CD4-positive, alpha-beta T cell (primary cell): Measurements from ENCODE around the gene TMEM8B. TPM values are rescaled to one million over a fixed set of nuclear protein-coding genes. Genes with fewer than 3 reads are reported as not detected.

ENCODE experiments used
- ATAC-seq: fragments of 200-7000 bp; cut with Tn5 transposase; one replicate; pipeline ENCODE4 v1.10.0; 2022; ENCODE audit warnings: mild to moderate bottlenecking; ENCODE audit not compliant: poor library complexity
- CTCF ChIA-PET: fragments of 350-600 bp; sonication (Branson Sonifier 250); formaldehyde crosslinking; loops from one replicate; lab custom pipeline; 2021; ENCODE audit warnings: antibody characterized with exemption, inconsistent platforms; lab: Charles Lee
- POLR2A ChIA-PET: fragments of 350-600 bp; sonication (Branson Sonifier 250); formaldehyde crosslinking; loops from one replicate; lab custom pipeline; 2021; ENCODE audit warnings: antibody characterized with exemption, inconsistent platforms; lab: Charles Lee
- DNase-seq, 14 experiments: peaks; one replicate each; pipeline ENCODE4 v3.0.0-alpha.2; 2013 to 2020; ENCODE audit warnings: mixed read lengths in 2 of 14
- H3K27ac ChIP-seq, 2 donors: one replicate each; pipeline versions ENCODE4 v1.5.1 to v1.7.0; 2013; ENCODE audit warnings: low read length in 2 of 2, low read depth in 1 of 2, mild to moderate bottlenecking in 1 of 2
- H3K27me3 ChIP-seq, 2 experiments: 1 replicate in 1 of 2; 2 replicates in 1 of 2; pipeline versions ENCODE4 v1.6.1 to v1.7.0; 2013; ENCODE audit warnings: low read length in 2 of 2, control low read depth in 1 of 2, mild to moderate bottlenecking in 1 of 2, moderate library complexity in 1 of 2; ENCODE audit not compliant: insufficient read depth in 2 of 2, control insufficient read depth in 1 of 2
- H3K36me3 ChIP-seq: one replicate; pipeline ENCODE4 v1.6.1; 2013; ENCODE audit warnings: low read length, control low read depth; ENCODE audit not compliant: insufficient read depth
- H3K4me1 ChIP-seq: one replicate; pipeline ENCODE4 v1.6.1; 2013; ENCODE audit warnings: low read length, control low read depth; ENCODE audit not compliant: insufficient read depth
- H3K4me3 ChIP-seq: one replicate; pipeline ENCODE4 v1.5.1; 2013; ENCODE audit warnings: mild to moderate bottlenecking, low read length, moderate library complexity
- H3K9me3 ChIP-seq, 2 experiments: 1 replicate in 1 of 2; 2 replicates in 1 of 2; pipeline versions ENCODE4 v1.6.1 to v1.7.0; 2013; ENCODE audit warnings: low read length in 2 of 2, mild to moderate bottlenecking in 2 of 2, control low read depth in 1 of 2, moderate library complexity in 1 of 2; ENCODE audit not compliant: control insufficient read depth in 1 of 2, insufficient read depth in 1 of 2
- H3K27ac Mint-ChIP-seq: one replicate; pipeline ENCODE4 v1.8.0; 2020; ENCODE audit warnings: mixed read lengths
- H3K27me3 Mint-ChIP-seq: one replicate; pipeline ENCODE4 v1.8.0; 2021; ENCODE audit warnings: mixed read lengths
- H3K36me3 Mint-ChIP-seq: one replicate; pipeline ENCODE4 v1.8.0; 2021; ENCODE audit warnings: low read depth, mixed read lengths
- H3K4me1 Mint-ChIP-seq: one replicate; pipeline ENCODE4 v1.8.0; 2021; ENCODE audit warnings: low read depth, mixed read lengths
- H3K4me3 Mint-ChIP-seq: one replicate; pipeline ENCODE4 v1.8.0; 2020; ENCODE audit warnings: mild to moderate bottlenecking, mixed read lengths
- H3K9me3 Mint-ChIP-seq: one replicate; pipeline ENCODE4 v1.8.0; 2020; ENCODE audit warnings: mixed read lengths
- CTCF ChIP-seq: fragments of 200-600 bp; IDR thresholded peaks from one replicate; pipeline ENCODE4 v1.8.0; 2022; ENCODE audit warnings: antibody characterized with exemption, mild to moderate bottlenecking
- intact Hi-C, 2 experiments: fragments of 100-400 bp; cut with DNase I in 1 of 2; cut with micrococcal nuclease in 1 of 2; formaldehyde crosslinking; loops; one replicate each; pipeline versions ENCODE4 v1.15.1 to v1.9.0; 2023 to 2025; cut with DNase I, micrococcal nuclease
- polyA plus RNA-seq, 2 donors: library from polyadenylated mRNA; unstranded; fragments of 120-200 nt; gene quantifications; one replicate each; pipeline ENCODE4 v1.2.1, GENCODE V29; 2013
- total RNA-seq, 174 experiments: library from RNA in 2 of 174; stranded (reverse) in 2 of 174; gene quantifications; one replicate each; pipeline ENCODE4 v1.2.3 and lab custom pipeline; 2021 to 2026

TMEM8B gene
- total RNA-seq (1 to 10 TPM; 8.9 to 9.6 TPM), total RNA-seq (lab: John Stamatoyannopoulos, UW) (0.85 to 22.0 (median 5.7) reads per million in 172 experiments)
- 4.4 TPM for polyA plus RNA-seq (2013, experiment 1 of 2)
- polyA plus RNA-seq (2013, experiment 2 of 2): 7.0 TPM

DNA sequence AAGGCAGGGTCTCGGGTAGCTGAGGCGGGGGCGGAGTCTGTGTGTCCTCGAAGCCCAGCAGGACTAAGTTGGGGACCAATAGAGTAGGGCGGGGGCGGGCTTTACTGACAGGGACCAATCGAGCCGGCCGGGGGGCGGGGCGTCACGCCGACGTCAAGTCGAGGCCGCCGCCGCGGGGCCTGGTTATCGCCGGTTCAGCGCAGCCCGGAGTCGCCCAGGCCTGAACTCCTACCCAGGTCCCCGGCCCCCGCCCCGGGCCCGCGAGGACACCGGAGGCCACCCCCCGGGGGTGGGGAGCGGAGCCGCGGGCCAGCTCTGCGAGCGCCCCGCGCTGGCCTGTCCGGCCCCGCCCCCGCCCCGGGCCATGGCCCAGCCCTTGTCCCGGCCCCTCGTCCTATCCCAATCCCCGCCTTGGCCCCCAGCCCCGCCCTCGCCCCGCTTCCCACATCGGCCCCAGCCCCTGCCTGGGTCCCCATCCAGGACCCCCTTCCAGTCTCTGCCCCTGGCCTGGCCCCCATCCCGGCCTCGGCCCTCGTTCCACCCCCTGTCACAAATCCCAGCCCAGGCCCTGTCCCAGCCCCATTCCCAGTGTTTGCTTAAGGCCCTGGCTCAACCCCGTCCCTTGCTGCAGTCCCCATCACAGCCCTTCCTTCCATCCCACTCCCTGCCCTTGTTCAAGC lies at the start of gene TMEM8B:
Gene TMEM8B (plus strand): TSS at position 145 of the 680 bp plus-strand sequence. CDS start 220 bp downstream, at position 365.
- POLR2A ChIA-PET: interaction anchor here (1.0 to 1.8 kb wide), 4 partner anchors 10 to 18 kb away, joined by 3 to 14 read pairs (median 6); partner anchors contain the start of genes HINT2 and SPAG8
- Histone ChIP-seq H3K9me3 (no peaks in the 10 kb centered on the region), H3K4me3 (peak within 1 kb of the TSS; percentile 92), H3K27ac (peak within 1 kb of the TSS; percentile 44 to 47), H3K4me1 (peaks cover 35% of the 10 kb centered on the region), H3K36me3 (no peaks in the 10 kb centered on the region), H3K27me3 (no peaks in the 10 kb centered on the region)
- Mint-ChIP-seq H3K27me3 (no peaks in the 10 kb centered on the region), H3K4me1 (peaks cover 40% of the 10 kb centered on the region), H3K9me3 (no peaks in the 10 kb centered on the region), H3K4me3 (peak within 1 kb of the TSS; percentile 97), H3K36me3 (no peaks in the 10 kb centered on the region), H3K27ac (peak within 1 kb of the TSS; percentile 83)
- peak; percentile 94 for ATAC-seq
- peak; percentile 89 to 98 (median 94) for DNase-seq
- intact Hi-C loops: loop anchor here (1.0 to 5.0 kb wide), 6 partner anchors 14 to 222 kb away; partner anchors contain the start of genes CCDC107 (in 1 of the 2), HINT2 (in 1 of the 2), RMRP (in 1 of the 2) and SPAG8 (in 1 of the 2)
- CTCF ChIA-PET: interaction anchor here (1.0 to 1.8 kb wide), 3 partner anchors 39 to 182 kb away, joined by 3 to 7 read pairs (median 5); no protein-coding TSS in a partner anchor
- TF ChIP-seq CTCF: no peak

DNA sequence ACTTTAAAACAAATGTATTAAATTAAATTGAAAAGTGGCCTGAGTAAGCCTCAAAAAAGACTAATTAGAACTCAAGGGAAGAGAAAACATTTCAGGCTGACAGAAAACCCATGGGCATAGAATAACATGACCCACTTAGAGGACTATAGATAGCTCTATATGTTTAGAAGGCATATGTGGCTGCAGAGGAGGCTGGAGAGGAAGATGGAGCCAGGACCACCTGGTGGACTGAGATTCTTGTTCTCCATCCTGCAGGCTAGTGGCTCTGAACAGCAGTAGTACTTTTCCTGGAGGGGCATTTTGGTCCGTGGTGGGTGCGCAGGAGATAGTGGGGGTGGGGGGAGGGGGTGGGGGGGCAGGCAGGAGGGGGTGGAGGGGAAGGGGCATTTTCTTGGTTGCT lies 48.0 kb upstream of the TMEM8B start:
- Histone ChIP-seq H3K27ac (no peak overlapping the region), H3K27me3 (no peaks in the 10 kb centered on the region), H3K4me1 (no peaks in the 10 kb centered on the region), H3K36me3 (peaks cover 11% of the 10 kb centered on the region), H3K9me3 (no peaks in the 10 kb centered on the region), H3K4me3 (no peak overlapping the region)
- no peak for ATAC-seq
- ChIA-PET POLR2A (no interaction called here), CTCF (interaction anchor here (0.7 kb wide), 1 partner anchor 84 kb away, joined by 4 read pairs; no protein-coding TSS in a partner anchor)
- Mint-ChIP-seq H3K27me3 (no peaks in the 10 kb centered on the region), H3K27ac (no peak overlapping the region), H3K36me3 (peaks cover 36% of the 10 kb centered on the region), H3K9me3 (no peaks in the 10 kb centered on the region), H3K4me3 (no peak overlapping the region), H3K4me1 (no peaks in the 10 kb centered on the region)
- TF ChIP-seq CTCF: no peak
- intact Hi-C loops: no loop called here
- no peak for DNase-seq

DNA sequence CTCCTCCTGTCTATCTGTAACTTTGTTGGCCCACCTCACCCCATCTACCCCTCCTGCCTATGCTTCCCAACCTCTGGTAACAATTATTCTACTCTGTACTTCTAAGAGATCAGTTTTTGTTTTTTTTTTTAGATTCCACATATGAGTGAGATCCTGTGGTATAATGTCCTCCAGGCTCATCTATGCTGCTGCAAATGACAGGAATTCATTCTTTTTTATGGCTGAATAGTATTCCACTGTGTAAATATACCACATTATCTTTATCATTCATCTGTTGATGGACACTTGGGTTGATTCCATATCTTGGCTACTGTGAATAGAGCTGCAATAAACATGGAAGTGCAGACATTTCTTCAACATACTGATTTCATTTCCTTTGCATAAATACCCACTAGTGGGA lies 45.6 kb upstream of the TMEM8B start:
- Mint-ChIP-seq H3K36me3 (peaks cover 49% of the 10 kb centered on the region), H3K4me3 (no peak overlapping the region), H3K9me3 (no peaks in the 10 kb centered on the region), H3K4me1 (no peaks in the 10 kb centered on the region), H3K27ac (no peak overlapping the region), H3K27me3 (no peaks in the 10 kb centered on the region)
- POLR2A ChIA-PET: no interaction called here
- intact Hi-C loops: no loop called here
- DNase-seq (no peak), ATAC-seq (no peak)
- H3K36me3 ChIP-seq: peaks cover 16% of the 10 kb centered on the region
- H3K27ac ChIP-seq: no peak overlapping the region
- TF ChIP-seq CTCF: no peak
- CTCF ChIA-PET: interaction anchor here (1.0 to 1.7 kb wide), 2 partner anchors 27 to 52 kb away, joined by 3 to 5 read pairs; no protein-coding TSS in a partner anchor
- no peaks in the 10 kb centered on the region for H3K4me1 ChIP-seq
- H3K27me3 ChIP-seq: no peaks in the 10 kb centered on the region
- H3K4me3 ChIP-seq: no peak overlapping the region
- H3K9me3 ChIP-seq: no peaks in the 10 kb centered on the region
